Measurements from ENCODE around the gene RASAL3.

GRCh38 chr19:15479391-15480345, 15.3 kb upstream of the RASAL3 start, which contains the start of gene PGLYRP2:
- TF ChIP-seq CTCF (IDR thresholded peaks at IDR 0.05; ENCODE audit: borderline replicate concordance, extremely low read depth, low read length, poor library complexity, severe bottlenecking) (no peak), EZH2 (IDR thresholded peaks at IDR 0.05; ENCODE audit: borderline replicate concordance, low read depth, low read length, severe bottlenecking) (no peak)

All from DND-41 (cell line).